Smooth muscle cell (in vitro differentiated cells): ENCODE results near the gene COLQ. TPM values are rescaled to one million over a fixed set of nuclear protein-coding genes. Genes with fewer than 3 reads are reported as not detected.

Source experiments
- DNase-seq: peaks from one replicate; lab custom pipeline; 2025; ENCODE audit not compliant: unreplicated experiment; lab: John Stamatoyannopoulos, UW
- H2AFZ ChIP-seq: fragments of 200-600 bp; sonication (generic); 2 replicates; pipeline ENCODE4 v1.6.0; 2016; ENCODE audit warnings: antibody characterized with exemption, low read depth, mild to moderate bottlenecking
- H3F3A ChIP-seq: fragments of 200-600 bp; sonication (generic); 2 replicates; pipeline ENCODE4 v1.6.0; 2017; ENCODE audit warnings: antibody characterized with exemption, low read depth
- H3K27ac ChIP-seq: fragments of 200-600 bp; sonication (generic); 2 replicates; pipeline ENCODE4 v1.5.1; 2016; ENCODE audit warnings: low read depth, mild to moderate bottlenecking
- H3K27me3 ChIP-seq: fragments of 200-600 bp; sonication (generic); 2 replicates; pipeline ENCODE4 v1.6.1; 2016; ENCODE audit warnings: low read depth, mild to moderate bottlenecking
- H3K36me3 ChIP-seq: fragments of 200-600 bp; sonication (generic); 2 replicates; pipeline ENCODE4 v1.5.1; 2016; ENCODE audit warnings: low read depth
- H3K4me1 ChIP-seq: fragments of 200-600 bp; sonication (generic); 2 replicates; pipeline ENCODE4 v1.5.1; 2016; ENCODE audit warnings: low read depth
- H3K4me2 ChIP-seq: fragments of 200-600 bp; sonication (generic); 2 replicates; pipeline ENCODE4 v1.6.0; 2016; ENCODE audit warnings: mild to moderate bottlenecking
- H3K4me3 ChIP-seq: fragments of 200-600 bp; sonication (generic); 2 replicates; pipeline ENCODE4 v1.5.1; 2016; ENCODE audit warnings: mild to moderate bottlenecking
- H3K79me2 ChIP-seq: fragments of 200-600 bp; sonication (generic); 2 replicates; pipeline ENCODE4 v1.6.0; 2016; ENCODE audit warnings: low read depth, mild to moderate bottlenecking
- H3K9ac ChIP-seq: fragments of 200-600 bp; sonication (generic); 2 replicates; pipeline ENCODE4 v1.6.0; 2016; ENCODE audit warnings: low read depth
- H3K9me3 ChIP-seq: fragments of 200-600 bp; sonication (generic); replicated peaks from 2 replicates; pipeline ENCODE4 v1.5.1; 2016; ENCODE audit warnings: low read depth
- H4K20me1 ChIP-seq: fragments of 200-600 bp; sonication (generic); 2 replicates; pipeline ENCODE4 v1.6.0; 2016; ENCODE audit warnings: low read depth
- CTCF ChIP-seq: fragments of 200-600 bp; sonication (generic); IDR thresholded peaks from 2 replicates; pipeline ENCODE4 v1.5.1; 2017; ENCODE audit warnings: borderline replicate concordance, mild to moderate bottlenecking, antibody characterized with exemption; ENCODE audit not compliant: insufficient read depth, poor library complexity, severe bottlenecking
- WGBS: methylation state at CpG from one replicate; pipeline ENCODE4 v1.1.7; 2016; ENCODE audit warnings: low lambda C conversion rate; 5-methylcytosine and 5-hydroxymethylcytosine counted together
- polyA plus RNA-seq: library from polyadenylated mRNA; unstranded; fragments of >200 nt; fragmentation: Nextera tagmentation; extraction: Ambion mirVana; gene quantifications from 2 replicates; pipeline ENCODE4 v1.2.1, GENCODE V29; 2016
- total RNA-seq: library from RNA; depleted of rRNA; stranded (reverse); fragments of >200 nt; gene quantifications from 2 replicates; pipeline ENCODE4 v1.2.3, GENCODE V29; 2014

The COLQ gene
- total and polyA plus RNA-seq, 2 experiments from 2014 or later: 0.69 to 1.8 TPM

GRCh38 chr3:15500107-15500724 lies 21.3 kb downstream of the COLQ start:
- H2AFZ ChIP-seq: no peak overlapping the region
- no peak for TF ChIP-seq CTCF
- H3K4me2 ChIP-seq: peak overlapping the region; percentile 37
- H3K9me3 ChIP-seq: no peaks in the 10 kb centered on the region
- no peaks in the 10 kb centered on the region for H3K36me3 ChIP-seq
- H3K4me1 ChIP-seq: no peaks in the 10 kb centered on the region
- no peak overlapping the region for H3K4me3 ChIP-seq
- no peaks in the 10 kb centered on the region for H3K27me3 ChIP-seq
- WGBS: 89% methylated on average over 3 of the region's 3 CpGs
- no peaks in the 10 kb centered on the region for H3K79me2 ChIP-seq
- no peak for DNase-seq
- H4K20me1 ChIP-seq: no peaks in the 10 kb centered on the region
- H3K9ac ChIP-seq: no peak overlapping the region
- H3F3A ChIP-seq: no peaks in the 10 kb centered on the region
- H3K27ac ChIP-seq: no peak overlapping the region

- H3K9ac ChIP-seq: no peak overlapping the region
- no peak overlapping the region for H3K4me3 ChIP-seq
- TF ChIP-seq CTCF: no peak
- H3K9me3 ChIP-seq: no peaks in the 10 kb centered on the region
- H3K4me2 ChIP-seq: peak overlapping the region; percentile 37
- no peak for DNase-seq
- no peak overlapping the region for H3K27ac ChIP-seq
- no peak overlapping the region for H2AFZ ChIP-seq
- no peaks in the 10 kb centered on the region for H4K20me1 ChIP-seq
- H3F3A ChIP-seq: no peaks in the 10 kb centered on the region
- H3K79me2 ChIP-seq: no peaks in the 10 kb centered on the region
- 63% methylated on average over 7 of the region's 7 CpGs for WGBS
- H3K4me1 ChIP-seq: no peaks in the 10 kb centered on the region
- H3K27me3 ChIP-seq: no peaks in the 10 kb centered on the region
- no peaks in the 10 kb centered on the region for H3K36me3 ChIP-seq
Measured at GRCh38 chr3:15499536-15499935, 22.0 kb downstream of the COLQ start.

- DNase-seq: no peak
- Histone ChIP-seq H4K20me1 (no peaks in the 10 kb centered on the region), H3K27ac (no peak overlapping the region), H3K9me3 (no peaks in the 10 kb centered on the region), H3K4me1 (no peaks in the 10 kb centered on the region), H3K79me2 (no peaks in the 10 kb centered on the region), H3K4me3 (no peak overlapping the region), H3K27me3 (no peaks in the 10 kb centered on the region), H3F3A (no peaks in the 10 kb centered on the region), H3K9ac (no peak overlapping the region), H3K36me3 (no peaks in the 10 kb centered on the region), H2AFZ (no peak overlapping the region), H3K4me2 (no peak overlapping the region)
- WGBS: 77% methylated on average over 14 of the region's 14 CpGs
- TF ChIP-seq CTCF: no peak
Measured at GRCh38 chr3:15498431-15499214, 22.9 kb downstream of the COLQ start.
